NT2/D1 (cell line): Measurements from ENCODE around the gene DOCK2.

Experiments used
- SUZ12 ChIP-seq: IDR thresholded peaks from 2 replicates; pipeline ENCODE4 v1.6.1; 2011; ENCODE audit not compliant: insufficient read length, insufficient read depth; ENCODE audit errors: extremely low read depth
- YY1 ChIP-seq: IDR thresholded peaks from 2 replicates; pipeline ENCODE4 v1.6.1; 2011; ENCODE audit not compliant: insufficient read length, insufficient read depth

DNA sequence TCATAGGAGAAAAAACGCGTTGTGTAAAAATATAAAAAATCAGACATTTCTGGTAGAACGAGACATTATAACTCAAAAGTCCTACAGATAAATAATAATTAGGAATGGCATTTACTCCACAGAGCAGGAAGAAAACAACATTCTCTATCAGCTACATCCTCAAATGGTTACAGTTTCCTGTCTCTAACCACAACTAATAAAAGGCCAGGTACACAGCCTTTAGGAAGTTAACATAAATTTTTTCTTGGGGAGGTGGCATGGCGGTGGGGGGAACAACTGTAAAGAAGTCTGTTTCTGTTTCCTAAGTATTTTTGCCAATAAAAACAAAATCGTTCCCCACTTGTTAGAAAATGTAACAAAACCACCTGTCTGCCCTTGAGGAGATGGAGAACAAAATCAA, 298.7 kb downstream of the DOCK2 start:
- TF ChIP-seq YY1 = no peak
- no peak for TF ChIP-seq SUZ12
